HFFc6 (cell line): Measurements from ENCODE around the gene TPBGL. TPM values are rescaled to one million over a fixed set of nuclear protein-coding genes. Genes with fewer than 3 reads are reported as not detected.

ENCODE experiments used
- DNase-seq: peaks from one replicate; pipeline ENCODE4 v3.0.0-alpha.2; 2018
- H3K27ac Mint-ChIP-seq: 2 replicates; pipeline ENCODE4 v1.8.0; 2020; ENCODE audit warnings: mild to moderate bottlenecking, mixed read lengths
- H3K27me3 Mint-ChIP-seq: 2 replicates; pipeline ENCODE4 v1.8.0; 2021; ENCODE audit warnings: mild to moderate bottlenecking, moderate library complexity, mixed read lengths; ENCODE audit not compliant: insufficient read depth
- H3K36me3 Mint-ChIP-seq: 2 replicates; pipeline ENCODE4 v1.8.0; 2021; ENCODE audit warnings: low read depth, mixed read lengths
- H3K4me1 Mint-ChIP-seq: 2 replicates; pipeline ENCODE4 v1.8.0; 2020; ENCODE audit warnings: low read depth, mixed read lengths
- H3K4me3 Mint-ChIP-seq: 2 replicates; pipeline ENCODE4 v1.8.0; 2020; ENCODE audit warnings: mild to moderate bottlenecking, moderate library complexity, mixed read lengths
- H3K9me3 Mint-ChIP-seq: 2 replicates; pipeline ENCODE4 v1.8.0; 2020; ENCODE audit warnings: mild to moderate bottlenecking, mixed read lengths
- CTCF ChIP-seq: fragments of 200-600 bp; sonication (generic); IDR thresholded peaks from 2 replicates; pipeline ENCODE4 v1.5.0; 2021; ENCODE audit warnings: antibody characterized with exemption, mild to moderate bottlenecking
- total RNA-seq, 6 experiments: library from RNA; stranded (reverse); fragmentation: NEBNext Ultra II Directional; extraction: Animal tissue kit (Norgen Biotek cat#: 25700); gene quantifications; 2 replicates in 1 of 6; 3 replicates in 5 of 6; pipeline ENCODE4 v1.2.3, GENCODE V29; 2021

TPBGL gene
- total RNA-seq, 6 experiments from 2014 or later: not detected

- H3K27me3 Mint-ChIP-seq: peaks cover 34% of the 10 kb centered on the region
- TF ChIP-seq CTCF: no peak
Observed at GRCh38 chr11:75204012-75204674, 36.4 kb upstream of the TPBGL start.

GRCh38 chr11:75204685-75205563, 35.6 kb upstream of the TPBGL start:
- H3K4me1 Mint-ChIP-seq: no peaks in the 10 kb centered on the region
- DNase-seq: peak; percentile 75
- H3K36me3 Mint-ChIP-seq: no peaks in the 10 kb centered on the region
- no peak overlapping the region for H3K4me3 Mint-ChIP-seq
- peak; percentile 96 for TF ChIP-seq CTCF
- no peaks in the 10 kb centered on the region for H3K9me3 Mint-ChIP-seq
- no peak overlapping the region for H3K27ac Mint-ChIP-seq
- peaks cover 28% of the 10 kb centered on the region for H3K27me3 Mint-ChIP-seq

More at GRCh38 chr11:75204012-75204674, 36.4 kb upstream of the TPBGL start:
- Mint-ChIP-seq H3K4me1 (no peaks in the 10 kb centered on the region), H3K9me3 (no peaks in the 10 kb centered on the region), H3K4me3 (no peak overlapping the region), H3K27ac (no peak overlapping the region), H3K36me3 (no peaks in the 10 kb centered on the region)
- DNase-seq: no peak

- Mint-ChIP-seq H3K4me3 (no peak overlapping the region), H3K27ac (no peak overlapping the region), H3K4me1 (no peaks in the 10 kb centered on the region), H3K27me3 (peaks cover 27% of the 10 kb centered on the region), H3K9me3 (no peaks in the 10 kb centered on the region), H3K36me3 (no peaks in the 10 kb centered on the region)
- TF ChIP-seq CTCF: no peak
- no peak for DNase-seq
Observed at GRCh38 chr11:75205564-75206020, 35.0 kb upstream of the TPBGL start.

- Mint-ChIP-seq H3K4me3 (no peak overlapping the region), H3K36me3 (no peaks in the 10 kb centered on the region), H3K27ac (no peak overlapping the region), H3K9me3 (no peaks in the 10 kb centered on the region), H3K27me3 (peaks cover 30% of the 10 kb centered on the region), H3K4me1 (no peaks in the 10 kb centered on the region)
- DNase-seq: no peak
- TF ChIP-seq CTCF: no peak
Observed at GRCh38 chr11:75208446-75208845, 32.1 kb upstream of the TPBGL start.

GRCh38 chr11:75212411-75212810, 28.2 kb upstream of the TPBGL start:
- H3K9me3 Mint-ChIP-seq: no peaks in the 10 kb centered on the region
- no peak overlapping the region for H3K4me3 Mint-ChIP-seq
- H3K27ac Mint-ChIP-seq: no peak overlapping the region
- no peak for TF ChIP-seq CTCF
- no peaks in the 10 kb centered on the region for H3K36me3 Mint-ChIP-seq
- H3K4me1 Mint-ChIP-seq: no peaks in the 10 kb centered on the region
- DNase-seq: no peak
- peaks cover 17% of the 10 kb centered on the region for H3K27me3 Mint-ChIP-seq
